Measurements from ENCODE around the gene CD36. TPM values are rescaled to one million over a fixed set of nuclear protein-coding genes. Genes with fewer than 3 reads are reported as not detected.

CD36 gene
- total and polyA plus RNA-seq, 10 of the 15 experiments (the other 5 are each of a cell fraction or from before 2014, with no cell fraction given) = 0.20 to 283 (median 172) TPM

- Histone ChIP-seq H3K4me2 (ENCODE audit: control insufficient read depth, insufficient read depth) (no peak overlapping the region), H3K9me3 (replicated peaks; ENCODE audit: control insufficient read depth, insufficient read depth, low read length) (no peaks in the 10 kb centered on the region), H3K27me3 (replicated peaks in 1 of 2; ENCODE audit: control insufficient read depth in 2 of 2, insufficient read depth in 2 of 2, low read length in 1 of 2) (no peaks in the 10 kb centered on the region), H3K79me2 (ENCODE audit: control insufficient read depth, insufficient read depth, low read length) (no peaks in the 10 kb centered on the region), H2AFZ (ENCODE audit: control insufficient read depth, low read depth, low read length) (no peak overlapping the region), H3K36me3 (ENCODE audit: control insufficient read depth in 2 of 2, insufficient read depth in 2 of 2, low read length in 1 of 2) (no peaks in the 10 kb centered on the region), H4K20me1 (ENCODE audit: control insufficient read depth, insufficient read depth) (no peaks in the 10 kb centered on the region), H3K4me1 (ENCODE audit: control insufficient read depth, insufficient read depth, low read length) (no peaks in the 10 kb centered on the region), H3K27ac (ENCODE audit: control insufficient read depth, insufficient read depth) (no peak overlapping the region), H3K4me3 (no peak overlapping the region), H3K9ac (ENCODE audit: control insufficient read depth, insufficient read depth, low read length) (no peak overlapping the region)
- POLR2A ChIA-PET = no interaction called here
- no peak for DNase-seq (ENCODE audit: low read depth, low spot score)
- in situ Hi-C loops (cut with MboI) = no loop called here
- no peak for ATAC-seq
- CTCF ChIA-PET = interaction anchor here (0.6 to 1.2 kb wide), 3 partner anchors 29 to 878 kb away, joined by 3 read pairs; no protein-coding TSS in a partner anchor
- TF ChIP-seq ZNF24 (IDR thresholded peaks at IDR 0.05) (no peak), TARDBP (IDR thresholded peaks at IDR 0.05; ENCODE audit: borderline replicate concordance) (no peak), USF1 (IDR thresholded peaks at IDR 0.05; ENCODE audit: borderline replicate concordance, extremely low read length, insufficient read depth, low read depth, low read length) (no peak), BCL11A (IDR thresholded peaks at IDR 0.05; ENCODE audit: low read depth, low read length) (no peak), ESRRA (IDR thresholded peaks at IDR 0.05; ENCODE audit: low read length) (no peak), CREB1 (IDR thresholded peaks at IDR 0.05; ENCODE audit: low read depth) (no peak), SUPT20H (IDR thresholded peaks at IDR 0.05; ENCODE audit: borderline replicate concordance, control insufficient read depth, low read depth, low read length) (no peak), ATF7 (IDR thresholded peaks at IDR 0.05; ENCODE audit: low read depth) (no peak), ZNF384 (IDR thresholded peaks at IDR 0.05; ENCODE audit: borderline replicate concordance, low read depth, low read length) (no peak), RBBP5 (conservative IDR thresholded peaks at IDR 0.05) (no peak), RUNX3 (IDR thresholded peaks at IDR 0.05; ENCODE audit: low read length) (no peak), MXI1 (IDR thresholded peaks at IDR 0.05; ENCODE audit: low read depth, low read length) (no peak), RCOR1 (conservative IDR thresholded peaks at IDR 0.05; ENCODE audit: low read depth, low read length) (no peak)
- TF ChIP-seq, protein P1, sequence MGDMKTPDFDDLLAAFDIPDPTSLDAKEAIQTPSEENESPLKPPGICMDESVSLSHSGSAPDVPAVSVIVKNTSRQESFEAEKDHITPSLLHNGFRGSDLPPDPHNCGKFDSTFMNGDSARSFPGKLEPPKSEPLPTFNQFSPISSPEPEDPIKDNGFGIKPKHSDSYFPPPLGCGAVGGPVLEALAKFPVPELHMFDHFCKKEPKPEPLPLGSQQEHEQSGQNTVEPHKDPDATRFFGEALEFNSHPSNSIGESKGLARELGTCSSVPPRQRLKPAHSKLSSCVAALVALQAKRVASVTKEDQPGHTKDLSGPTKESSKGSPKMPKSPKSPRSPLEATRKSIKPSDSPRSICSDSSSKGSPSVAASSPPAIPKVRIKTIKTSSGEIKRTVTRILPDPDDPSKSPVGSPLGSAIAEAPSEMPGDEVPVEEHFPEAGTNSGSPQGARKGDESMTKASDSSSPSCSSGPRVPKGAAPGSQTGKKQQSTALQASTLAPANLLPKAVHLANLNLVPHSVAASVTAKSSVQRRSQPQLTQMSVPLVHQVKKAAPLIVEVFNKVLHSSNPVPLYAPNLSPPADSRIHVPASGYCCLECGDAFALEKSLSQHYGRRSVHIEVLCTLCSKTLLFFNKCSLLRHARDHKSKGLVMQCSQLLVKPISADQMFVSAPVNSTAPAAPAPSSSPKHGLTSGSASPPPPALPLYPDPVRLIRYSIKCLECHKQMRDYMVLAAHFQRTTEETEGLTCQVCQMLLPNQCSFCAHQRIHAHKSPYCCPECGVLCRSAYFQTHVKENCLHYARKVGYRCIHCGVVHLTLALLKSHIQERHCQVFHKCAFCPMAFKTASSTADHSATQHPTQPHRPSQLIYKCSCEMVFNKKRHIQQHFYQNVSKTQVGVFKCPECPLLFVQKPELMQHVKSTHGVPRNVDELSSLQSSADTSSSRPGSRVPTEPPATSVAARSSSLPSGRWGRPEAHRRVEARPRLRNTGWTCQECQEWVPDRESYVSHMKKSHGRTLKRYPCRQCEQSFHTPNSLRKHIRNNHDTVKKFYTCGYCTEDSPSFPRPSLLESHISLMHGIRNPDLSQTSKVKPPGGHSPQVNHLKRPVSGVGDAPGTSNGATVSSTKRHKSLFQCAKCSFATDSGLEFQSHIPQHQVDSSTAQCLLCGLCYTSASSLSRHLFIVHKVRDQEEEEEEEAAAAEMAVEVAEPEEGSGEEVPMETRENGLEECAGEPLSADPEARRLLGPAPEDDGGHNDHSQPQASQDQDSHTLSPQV (IDR thresholded peaks at IDR 0.05) = no peak
- TF ChIP-seq, protein P2, sequence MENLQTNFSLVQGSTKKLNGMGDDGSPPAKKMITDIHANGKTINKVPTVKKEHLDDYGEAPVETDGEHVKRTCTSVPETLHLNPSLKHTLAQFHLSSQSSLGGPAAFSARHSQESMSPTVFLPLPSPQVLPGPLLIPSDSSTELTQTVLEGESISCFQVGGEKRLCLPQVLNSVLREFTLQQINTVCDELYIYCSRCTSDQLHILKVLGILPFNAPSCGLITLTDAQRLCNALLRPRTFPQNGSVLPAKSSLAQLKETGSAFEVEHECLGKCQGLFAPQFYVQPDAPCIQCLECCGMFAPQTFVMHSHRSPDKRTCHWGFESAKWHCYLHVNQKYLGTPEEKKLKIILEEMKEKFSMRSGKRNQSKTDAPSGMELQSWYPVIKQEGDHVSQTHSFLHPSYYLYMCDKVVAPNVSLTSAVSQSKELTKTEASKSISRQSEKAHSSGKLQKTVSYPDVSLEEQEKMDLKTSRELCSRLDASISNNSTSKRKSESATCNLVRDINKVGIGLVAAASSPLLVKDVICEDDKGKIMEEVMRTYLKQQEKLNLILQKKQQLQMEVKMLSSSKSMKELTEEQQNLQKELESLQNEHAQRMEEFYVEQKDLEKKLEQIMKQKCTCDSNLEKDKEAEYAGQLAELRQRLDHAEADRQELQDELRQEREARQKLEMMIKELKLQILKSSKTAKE (IDR thresholded peaks at IDR 0.05; ENCODE audit: low read depth, poor library complexity, severe bottlenecking) = no peak
- WGBS (ENCODE audit: insufficient coverage, insufficient replicate concordance, low lambda C conversion rate, missing lambda C conversion rate) = 0% methylated on average over 1 of the region's 1 CpG
- SMC1A ChIA-PET (ENCODE audit: uncharacterized antibody, unreplicated experiment) = interaction anchor here (1.4 kb wide), 1 partner anchor 41 kb away, joined by 3 read pairs; no protein-coding TSS in a partner anchor
- intact Hi-C loops (cut with micrococcal nuclease; ENCODE audit: unreplicated experiment) = no loop called here
- RAD21 ChIA-PET (ENCODE audit: unreplicated experiment) = no interaction called here
- no TSS peak for BruUV-seq (replicated peaks)
- FAIRE-seq = no peak
Observed at GRCh38 chr7:80622541-80622940, 15.9 kb upstream of the CD36 start.
